Measurements from ENCODE around the gene IWS1.
"Not testable (repeated sequence)": the region's sequence is repeated elsewhere in the genome, so short reads cannot be mapped to it uniquely, and the experiment has no call there.

IWS1 gene

DNA sequence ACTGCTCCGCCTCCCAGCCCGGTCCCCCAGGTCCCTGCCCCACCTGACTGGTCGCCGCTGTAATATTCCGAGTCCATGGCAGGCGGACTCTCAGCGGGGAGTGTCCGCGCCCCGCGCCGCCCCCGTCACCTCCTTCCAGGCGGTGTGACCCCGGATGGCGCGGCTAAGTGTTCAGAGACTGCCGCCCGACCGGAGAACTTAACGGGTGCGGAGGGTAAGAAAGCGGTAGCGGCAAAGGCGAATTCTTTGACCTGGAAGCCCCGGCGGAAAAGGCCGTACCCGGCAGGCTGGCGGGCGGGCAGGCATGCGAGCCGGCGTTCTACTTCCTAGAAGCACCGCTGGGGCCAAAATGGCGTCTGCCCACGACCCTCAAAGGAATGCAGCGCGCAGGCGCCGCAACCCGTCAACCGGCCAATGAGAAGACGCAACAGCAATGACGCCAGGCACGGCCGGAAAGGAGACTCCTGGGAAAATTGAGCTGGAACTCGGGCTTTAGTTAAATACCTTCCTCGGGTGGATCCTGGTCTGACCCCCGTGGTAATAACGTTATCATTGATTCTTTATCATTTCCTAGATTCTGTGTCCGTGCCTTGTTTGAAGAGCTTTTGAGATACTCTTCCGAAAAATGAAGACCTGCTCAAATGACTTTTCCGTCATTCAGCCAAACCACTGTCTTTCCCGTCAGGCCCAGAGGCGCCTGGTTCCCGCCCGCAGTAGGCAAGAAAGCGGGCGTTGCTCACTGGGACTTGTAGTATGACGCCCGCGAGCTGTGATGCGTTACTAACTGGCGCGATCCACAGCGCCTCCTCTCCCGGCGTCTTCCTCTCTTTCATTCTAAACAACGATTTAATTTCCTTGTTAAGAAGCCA, at the start of gene IWS1:
Gene IWS1 (minus strand): TSS at position 358 of the 869 bp plus-strand sequence. CDS start 281 bp downstream, at position 77.
- DNase-seq, result peak; percentile 99

DNA sequence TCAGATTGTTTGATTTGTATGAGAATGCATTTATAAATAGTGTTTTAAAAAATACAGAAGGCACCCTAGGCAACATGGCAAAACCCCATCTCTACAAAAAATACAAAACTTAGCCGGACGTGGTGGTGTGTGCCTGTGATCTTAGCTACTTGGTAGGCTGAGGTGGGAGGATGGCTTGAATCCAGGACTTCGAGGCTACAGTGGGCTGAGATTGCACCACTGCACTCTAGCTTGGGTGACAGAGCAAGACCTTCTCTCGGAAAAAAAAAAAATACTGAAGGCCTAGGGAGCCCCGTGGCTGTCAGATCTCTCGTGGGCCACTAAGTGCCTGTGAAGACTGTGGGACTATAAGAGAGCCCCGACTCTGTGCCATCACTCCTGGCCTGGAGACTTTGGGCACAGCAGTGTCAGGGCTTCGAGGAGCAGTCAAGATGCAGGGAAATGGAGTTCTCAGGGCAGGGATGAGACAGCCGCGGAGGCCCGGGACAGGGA, 49.7 kb upstream of the IWS1 start:
- DNase-seq, result no peak

DNA sequence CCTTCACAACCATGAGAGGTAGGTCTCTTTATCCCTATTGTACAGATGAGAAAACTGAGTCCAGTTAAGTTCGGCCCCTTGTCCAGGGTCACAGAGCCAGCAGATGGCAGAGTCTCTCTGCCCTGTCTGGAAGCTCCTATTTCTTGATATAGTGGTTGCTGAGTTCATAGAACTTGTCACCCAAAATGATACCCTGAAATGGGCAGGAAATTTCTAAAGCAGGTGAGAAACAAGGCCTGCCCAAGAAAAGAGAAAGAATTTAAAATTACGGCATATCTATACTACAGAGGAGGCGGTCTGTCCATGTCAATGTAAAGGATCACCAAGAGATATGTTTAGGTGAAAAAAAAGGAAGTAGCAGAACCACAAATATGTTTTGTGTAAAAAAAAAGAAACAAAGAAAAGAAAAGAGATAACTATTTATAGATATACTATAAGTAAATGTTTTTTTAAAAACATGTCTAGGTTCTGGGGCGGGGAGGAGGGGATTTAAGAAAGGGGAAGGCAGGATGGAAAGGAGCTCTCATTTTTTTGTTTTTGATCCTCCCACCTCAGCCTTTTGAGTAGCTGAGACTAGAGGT, 49.0 kb upstream of the IWS1 start:
- DNase-seq, result no peak

DNA sequence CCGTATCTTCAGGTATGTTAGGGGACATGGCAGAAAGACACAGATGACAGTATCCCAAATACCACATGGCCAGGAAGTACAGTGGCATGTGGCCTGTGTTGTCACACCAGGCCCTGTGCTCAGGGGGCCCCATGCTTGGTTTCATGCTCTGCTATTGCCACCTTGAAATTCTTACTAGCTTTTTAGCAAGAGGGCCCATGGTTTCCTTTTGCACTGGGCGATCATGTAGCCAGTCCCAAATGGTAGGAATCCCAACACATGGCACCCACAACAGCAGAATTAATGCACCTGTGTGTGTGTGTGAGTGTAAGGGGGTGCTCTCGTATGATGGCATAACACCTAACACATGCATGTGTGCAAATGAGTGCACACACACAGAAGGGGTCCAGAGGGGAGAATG, 48.4 kb upstream of the IWS1 start:
- no peak for DNase-seq

DNA sequence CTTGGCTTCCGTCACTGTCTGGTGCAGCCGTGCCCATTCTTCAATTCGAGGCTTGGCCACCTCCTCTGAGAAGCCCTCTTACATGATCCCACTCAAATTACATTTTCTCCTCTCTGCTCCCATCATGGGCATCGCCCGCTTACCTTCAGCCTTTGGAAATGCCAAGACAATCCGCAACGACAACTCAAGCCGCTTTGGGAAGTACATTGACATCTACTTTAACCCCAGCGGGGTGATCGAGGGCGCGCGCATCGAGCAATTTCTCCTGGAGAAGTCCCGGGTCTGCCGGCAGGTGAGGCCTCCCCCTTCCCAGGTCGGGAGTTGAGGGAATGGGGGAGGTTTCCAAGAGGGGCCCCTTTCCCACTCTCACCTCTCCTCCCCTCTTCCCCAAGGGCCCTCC, 47.5 kb upstream of the IWS1 start:
- no peak for DNase-seq

DNA sequence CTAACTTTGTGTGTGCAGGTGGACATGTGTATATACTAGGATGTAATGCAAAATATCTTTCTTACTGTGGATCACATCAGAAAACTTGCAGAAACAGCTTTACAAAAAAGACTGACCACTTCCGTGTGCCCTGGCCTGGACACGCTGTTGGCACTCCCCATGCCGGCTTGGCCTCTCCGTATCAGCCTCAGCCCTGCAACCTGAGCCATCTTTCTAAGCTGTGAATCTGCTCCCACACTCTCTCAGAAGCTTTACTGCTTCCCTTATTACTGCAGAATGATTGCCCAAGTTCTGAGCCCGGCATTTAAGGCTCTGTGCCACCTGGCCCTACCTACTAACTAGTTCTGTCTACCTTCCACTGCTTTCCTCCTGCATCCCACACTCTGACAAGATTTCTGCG, 47.0 kb upstream of the IWS1 start:
- no peak for DNase-seq

DNA sequence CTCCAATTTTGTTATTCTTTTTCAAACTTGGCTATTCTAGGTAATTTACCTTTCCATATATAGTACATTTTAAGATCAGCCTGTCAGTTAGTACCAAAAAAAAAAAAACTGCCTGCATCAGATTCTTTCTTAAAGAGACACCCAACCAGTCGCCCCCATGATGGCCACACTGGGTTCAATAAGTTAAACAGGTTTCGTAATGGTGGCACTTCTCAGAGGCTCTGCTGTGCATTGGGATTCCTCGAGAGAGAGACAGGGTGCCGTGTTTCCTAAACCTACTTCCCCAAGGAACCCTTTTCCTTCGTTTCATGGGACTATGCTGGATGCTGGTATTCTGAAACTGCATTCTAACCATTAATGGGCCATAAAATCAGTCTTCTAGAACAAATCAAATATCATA, 46.6 kb upstream of the IWS1 start:
- no peak for DNase-seq

DNA sequence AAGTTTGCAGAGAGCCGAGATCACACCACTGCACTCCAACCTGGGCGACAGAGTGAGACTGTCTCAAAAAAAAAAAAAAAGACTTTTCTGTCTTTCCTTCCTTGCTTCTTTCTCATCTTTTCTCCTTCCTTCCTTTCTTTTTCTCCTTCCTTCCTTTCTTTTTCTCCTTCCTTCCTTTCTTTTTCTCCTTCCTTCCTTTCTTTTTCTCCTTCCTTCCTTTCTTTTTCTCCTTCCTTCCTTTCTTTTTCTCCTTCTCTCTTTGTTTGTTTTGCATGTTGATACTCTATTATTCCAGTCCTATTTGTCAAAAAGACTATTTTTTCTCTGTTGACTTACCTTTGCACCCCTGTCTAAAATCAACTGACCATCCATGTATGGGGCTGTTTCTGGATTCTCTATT, 46.1 kb upstream of the IWS1 start:
- not testable (repeated sequence) for DNase-seq

DNA sequence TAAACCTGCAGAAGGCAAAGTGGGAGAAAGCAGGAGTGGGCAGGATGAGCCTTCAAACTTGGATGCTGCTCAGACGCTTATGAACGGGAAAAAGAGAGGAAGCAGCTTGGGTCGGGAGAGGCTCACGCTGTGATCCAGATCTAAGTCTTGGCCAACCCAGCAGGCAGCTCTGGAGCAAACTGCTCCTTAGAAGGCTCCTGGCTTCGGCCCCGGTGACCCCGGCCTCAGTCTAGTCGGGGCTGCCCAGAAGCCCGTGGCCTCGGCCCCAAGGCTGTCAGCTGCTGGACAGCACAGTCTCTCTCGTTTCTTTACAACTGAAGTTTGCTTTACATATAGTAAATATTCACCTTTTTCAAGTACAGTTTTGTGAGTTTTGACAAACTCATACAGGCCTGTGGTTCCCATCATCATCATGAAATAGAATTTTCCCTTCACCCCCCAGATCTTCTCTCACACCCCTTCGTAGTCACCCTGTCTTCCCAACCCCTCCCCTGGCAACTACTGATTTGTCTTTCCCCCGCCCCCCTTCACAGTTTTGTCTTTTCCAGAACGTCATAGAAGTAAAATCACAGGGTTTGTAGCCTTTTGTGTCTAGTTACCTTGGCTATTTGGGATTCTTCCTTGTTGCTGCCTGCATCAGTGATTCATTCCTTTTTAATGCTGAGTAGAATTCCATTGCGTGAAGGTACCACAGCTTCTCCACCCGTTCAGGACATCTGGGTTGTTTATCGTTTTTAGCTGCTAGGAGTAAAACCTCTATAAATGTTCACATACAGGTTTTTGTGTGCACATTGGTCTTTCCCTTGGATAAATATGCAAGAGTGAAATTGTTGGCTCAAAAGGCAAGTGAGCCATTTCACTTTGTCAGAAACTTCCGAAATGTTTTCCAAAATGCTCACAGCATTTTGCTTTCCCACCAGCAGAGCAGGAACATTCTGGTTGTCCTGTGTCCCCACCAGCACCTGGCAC, 44.3 kb upstream of the IWS1 start:
- DNase-seq, result no peak

DNA sequence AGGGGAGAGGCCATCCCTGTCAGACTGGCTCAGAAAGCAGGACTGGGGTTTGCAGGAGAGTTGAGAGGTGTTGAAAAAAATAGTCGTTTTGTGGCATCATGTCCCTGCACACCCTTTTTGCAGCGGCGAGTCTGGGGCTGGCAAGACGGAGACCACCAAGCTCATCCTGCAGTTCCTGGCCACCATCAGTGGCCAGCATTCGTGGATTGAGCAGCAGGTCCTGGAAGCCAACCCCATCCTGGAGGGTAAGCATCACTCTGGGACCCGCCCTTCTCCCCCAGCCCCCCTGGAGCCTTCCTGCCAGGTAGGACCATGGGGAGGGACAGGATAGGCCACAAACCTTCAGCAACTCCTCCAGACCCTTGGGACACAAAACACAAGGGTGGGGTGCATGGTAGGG, 43.4 kb upstream of the IWS1 start:
- DNase-seq, result no peak

DNA sequence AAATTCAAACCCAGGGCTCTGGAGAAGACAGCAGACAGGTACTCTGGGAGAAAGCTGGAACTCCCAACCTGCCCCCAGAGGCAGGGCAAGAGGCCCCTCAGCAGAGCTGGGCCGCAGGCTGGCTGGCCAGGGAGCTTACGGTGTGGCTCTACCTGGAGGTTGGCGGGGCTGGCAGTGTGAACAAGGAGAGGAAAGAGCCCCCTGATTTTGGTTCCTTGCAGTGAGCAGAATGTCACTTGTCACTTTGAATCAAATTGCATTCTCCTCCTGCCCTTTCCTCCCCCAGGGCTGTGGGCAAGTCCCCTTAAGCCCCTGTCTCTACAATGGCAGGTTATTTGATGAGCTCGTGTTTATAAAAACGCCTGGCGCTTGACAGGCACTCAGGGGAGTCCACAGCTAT, 41.8 kb upstream of the IWS1 start:
- DNase-seq, result no peak

DNA sequence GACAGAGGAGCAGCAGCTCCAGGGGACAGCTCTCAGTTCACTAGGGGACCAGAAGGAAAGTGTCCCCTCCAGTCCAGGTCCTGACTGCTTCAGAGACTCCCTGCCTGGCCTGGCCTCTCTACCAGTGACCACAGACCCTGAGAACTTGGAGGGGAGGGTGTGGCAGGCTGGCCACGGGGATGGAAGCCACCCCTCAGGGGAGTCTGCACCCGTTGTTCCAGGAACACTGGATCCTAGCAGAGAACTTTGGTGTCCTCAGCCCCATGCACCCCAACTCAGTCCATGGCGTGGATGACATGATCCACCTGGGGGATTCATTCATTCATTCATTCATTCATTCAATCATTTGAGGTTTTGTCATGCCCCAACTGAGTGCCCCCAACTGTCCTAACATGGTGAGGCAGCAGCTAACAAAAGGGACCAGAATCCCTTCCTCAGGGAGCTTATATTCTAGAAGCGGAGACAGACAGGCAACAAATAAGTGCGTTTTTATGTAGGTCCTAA, 41.1 kb upstream of the IWS1 start:
- DNase-seq, result no peak

DNA sequence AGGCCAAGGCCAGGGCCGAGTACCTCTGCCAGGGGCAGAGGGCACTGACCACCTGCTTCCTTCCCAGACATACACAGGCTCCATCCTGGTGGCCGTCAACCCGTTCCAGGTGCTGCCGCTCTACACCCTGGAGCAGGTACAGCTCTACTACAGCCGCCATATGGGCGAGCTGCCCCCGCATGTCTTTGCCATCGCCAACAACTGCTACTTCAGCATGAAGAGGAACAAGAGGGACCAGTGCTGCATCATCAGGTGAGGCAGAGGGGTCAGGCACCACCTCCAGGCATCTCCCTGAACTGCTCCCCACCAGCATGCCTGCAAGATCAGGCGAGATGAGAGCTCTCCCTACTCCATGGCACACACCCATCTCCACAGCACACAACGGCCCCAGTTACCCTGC, 40.3 kb upstream of the IWS1 start:
- DNase-seq, result no peak

DNA sequence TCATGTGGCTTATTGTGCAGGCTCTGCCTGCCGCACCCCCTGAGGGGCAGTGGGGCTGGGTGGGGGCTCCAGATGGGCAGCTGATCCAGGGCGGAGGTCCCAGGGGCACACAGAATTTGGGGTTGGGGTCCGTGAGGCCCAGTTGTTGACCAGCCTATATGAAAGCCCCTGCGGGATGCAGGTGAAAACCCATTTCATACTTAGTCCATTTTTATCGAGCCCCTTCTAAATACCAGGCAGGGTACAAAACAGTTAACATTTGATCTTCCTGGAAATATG, 39.8 kb upstream of the IWS1 start:
- no peak for DNase-seq

DNA sequence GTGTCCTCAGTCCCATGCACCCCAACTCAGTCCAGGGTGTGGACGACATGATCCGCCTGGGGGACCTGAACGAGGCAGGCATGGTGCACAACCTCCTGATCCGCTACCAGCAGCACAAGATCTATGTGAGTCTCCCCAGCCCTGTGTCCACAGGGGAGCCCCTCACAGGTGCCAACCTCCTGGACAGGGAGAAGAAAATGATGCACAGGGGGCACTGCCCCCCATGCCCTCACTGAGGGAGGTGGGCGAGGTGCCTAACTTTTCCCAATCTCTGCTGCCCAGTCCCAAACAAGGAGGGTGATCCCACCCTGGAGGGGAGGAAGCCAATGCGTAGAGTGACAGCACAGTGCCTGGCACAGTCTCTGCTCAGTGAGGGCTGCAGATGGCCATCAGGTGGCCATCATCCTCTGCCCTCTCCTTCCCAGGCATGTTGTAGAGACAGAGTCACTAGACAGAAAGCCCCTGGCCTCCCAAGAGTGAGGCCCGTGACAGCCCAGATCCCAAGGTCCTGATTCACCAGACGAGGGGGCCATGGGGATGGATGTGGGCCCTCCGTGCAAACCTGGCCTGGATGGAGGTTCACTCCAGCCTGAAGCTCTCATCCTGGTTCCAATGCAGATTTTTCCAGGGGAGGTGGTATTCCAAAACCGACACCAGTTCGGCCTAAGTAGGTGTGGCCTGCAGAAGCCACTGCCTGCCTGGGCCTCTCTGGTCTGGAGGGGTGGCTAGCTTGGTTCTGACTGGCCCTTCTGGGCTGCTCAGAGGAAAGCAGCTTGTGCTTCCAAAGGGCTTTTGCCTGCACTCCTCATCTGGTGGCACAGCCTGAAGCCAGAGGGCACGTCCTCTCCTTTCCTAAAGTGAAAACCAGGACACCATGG, 39.2 kb upstream of the IWS1 start:
- no peak for DNase-seq

DNA sequence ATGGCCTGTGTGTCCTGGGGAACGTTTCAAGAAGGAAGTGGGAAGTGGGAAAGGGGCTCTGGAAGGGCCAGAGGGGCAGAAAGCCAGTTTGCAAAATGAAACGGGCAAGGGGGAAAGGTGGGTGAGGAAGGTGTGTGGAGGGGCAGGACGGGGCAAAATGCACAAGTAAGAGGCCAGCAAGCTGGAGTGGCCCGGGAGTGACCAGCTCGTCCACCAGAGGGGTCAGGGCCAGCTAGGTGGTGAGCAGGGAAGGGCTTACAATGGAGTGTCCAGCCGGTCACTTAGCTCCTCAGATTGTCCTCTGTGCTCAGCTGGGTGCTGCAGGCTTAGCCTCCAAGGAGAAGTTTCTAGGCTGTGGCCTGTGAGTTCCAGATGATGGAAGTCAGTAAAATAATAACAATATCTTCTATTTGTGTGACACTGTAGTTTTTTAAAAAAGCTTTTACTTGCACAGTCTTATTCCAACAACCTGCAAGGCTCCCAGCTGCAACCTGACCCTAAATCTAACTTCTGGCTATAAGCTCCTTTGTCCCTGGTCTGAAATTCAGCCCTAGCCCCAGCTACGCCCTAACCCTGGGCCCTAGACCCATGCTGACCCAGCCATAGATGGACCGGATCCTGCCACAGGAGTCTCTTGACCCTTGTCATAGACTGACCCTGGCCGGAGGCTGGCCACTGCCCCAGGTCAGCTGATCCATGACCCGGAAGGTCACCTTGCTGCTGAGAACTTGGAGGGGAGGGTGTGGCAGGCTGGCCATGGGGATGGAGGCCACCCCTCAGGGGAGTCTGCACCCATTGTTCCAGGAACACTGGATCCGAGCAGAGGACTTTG, 38.4 kb upstream of the IWS1 start:
- DNase-seq, result no peak

DNA sequence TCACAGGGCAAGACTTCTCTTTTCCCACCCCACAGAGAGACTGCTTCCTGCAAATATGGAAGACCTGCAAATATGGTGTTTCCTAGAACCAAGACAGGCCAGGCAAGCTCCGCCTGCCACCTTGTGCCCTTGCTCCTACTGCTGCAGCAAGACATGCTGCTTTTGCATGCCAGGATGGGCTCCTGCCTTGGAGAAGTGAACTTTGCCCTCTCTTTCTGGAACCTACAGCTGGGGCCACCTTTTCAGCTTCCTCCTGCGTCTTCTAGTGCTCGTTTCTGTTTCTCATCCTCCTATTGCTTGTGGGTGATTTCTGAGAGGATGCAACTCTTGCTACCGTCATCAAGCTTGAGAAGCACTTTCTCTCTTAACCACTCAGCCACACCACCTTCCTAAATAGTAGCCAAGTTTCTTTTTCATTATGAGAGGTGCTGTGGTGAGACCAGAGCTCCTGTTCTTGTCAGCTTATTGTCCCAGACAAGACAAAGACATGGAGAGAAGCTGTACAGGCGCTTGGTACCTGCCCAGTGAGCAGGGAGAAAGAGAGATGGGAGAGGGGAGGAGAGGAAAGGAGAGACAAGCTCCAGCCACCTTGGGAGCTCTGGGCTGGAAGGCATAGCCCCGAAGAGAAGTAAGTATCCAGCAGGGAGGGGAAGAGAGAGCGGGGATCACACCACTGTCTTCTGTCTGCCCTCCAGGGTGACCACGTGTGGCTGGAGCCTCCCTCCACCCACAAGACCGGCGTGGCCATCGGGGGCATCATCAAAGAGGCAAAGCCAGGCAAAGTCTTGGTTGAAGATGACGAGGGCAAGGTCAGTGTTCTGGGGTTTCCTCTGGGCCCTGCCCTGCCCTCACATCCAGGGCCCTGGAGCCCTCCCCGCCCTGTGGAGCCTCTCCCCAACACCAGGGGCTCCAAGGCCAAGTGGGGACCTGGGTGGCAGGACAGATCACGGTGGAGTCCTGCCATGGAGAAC, 37.5 kb upstream of the IWS1 start:
- no peak for DNase-seq

DNA sequence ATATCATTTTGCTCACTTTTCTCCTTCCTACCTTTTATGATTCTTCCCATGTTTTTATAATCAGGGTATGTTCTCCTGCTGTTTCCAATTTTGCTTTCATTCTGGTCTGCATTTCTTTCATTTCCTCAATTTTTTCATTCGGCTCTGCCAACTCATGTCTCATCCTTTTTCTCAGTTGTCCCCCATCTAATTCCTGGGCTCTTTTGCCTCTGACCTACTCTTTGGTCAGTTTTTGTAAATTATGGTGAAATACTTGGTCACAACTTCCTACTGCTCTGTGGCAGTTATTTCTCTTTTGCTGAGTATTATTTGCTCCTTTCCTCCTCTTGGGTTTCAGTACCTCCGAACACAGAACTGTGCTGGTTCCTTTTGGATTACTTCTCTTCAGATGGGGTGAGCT, 36.6 kb upstream of the IWS1 start:
- DNase-seq, result no peak

DNA sequence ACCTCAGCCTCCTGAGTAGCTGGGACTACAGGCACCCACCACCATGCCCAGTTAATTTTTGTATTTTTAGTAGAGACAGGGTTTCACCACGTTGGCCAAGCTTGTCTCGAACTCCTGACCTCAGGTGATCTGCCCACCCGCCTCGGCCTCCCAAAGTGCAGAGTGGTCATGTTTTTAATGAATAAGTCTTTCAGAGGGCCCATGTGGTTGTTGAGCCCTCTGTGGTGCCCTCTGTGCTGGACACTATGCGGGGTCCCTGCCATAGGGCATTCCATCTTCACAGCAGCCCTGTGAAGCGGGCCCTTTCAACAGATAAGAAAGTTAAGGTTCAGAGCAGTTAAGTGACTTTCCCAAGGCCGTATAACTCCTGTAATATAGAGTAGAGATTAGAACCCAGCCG, 35.1 kb upstream of the IWS1 start:
- DNase-seq, result no peak

DNA sequence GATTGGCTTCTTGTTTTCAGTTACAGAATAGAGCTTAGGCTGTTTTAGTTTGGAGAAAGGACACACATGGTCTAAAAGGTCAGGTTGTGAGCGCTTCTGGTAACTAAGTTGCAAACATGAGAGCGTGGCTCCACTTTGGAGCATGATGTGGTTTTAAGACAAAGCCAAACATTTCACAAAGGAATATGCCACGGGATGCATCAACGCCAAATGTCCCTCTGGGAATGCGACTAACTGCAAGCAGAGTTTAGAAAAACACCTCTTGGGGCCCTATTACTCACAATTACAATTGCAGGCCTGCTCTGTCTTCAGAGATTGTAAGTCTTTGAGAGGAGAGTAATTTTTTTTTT, 34.6 kb upstream of the IWS1 start:
- no peak for DNase-seq
